ENCODE data around the gene ARHGAP44.

ARHGAP44 gene

DNA sequence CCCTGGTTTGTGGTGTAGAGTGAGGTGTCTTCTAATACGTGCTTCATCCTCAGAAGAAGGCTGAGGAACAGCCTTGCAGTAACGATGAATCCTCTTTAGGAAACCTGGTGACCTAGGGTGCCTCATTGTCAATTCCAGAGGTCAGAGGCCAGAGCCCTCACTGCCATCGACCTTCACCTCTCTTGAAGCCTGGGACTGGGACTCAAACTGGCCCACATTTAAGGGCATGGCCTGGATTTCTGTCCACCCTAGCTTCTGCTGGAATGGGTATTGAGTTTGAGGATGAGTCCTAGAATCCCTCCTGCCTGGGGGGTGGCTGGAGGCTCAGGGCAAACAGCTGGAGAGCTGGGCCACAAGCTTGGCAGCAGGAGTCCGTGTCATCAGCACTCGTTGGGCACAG is 189.9 kb downstream of the ARHGAP44 start:
- Histone ChIP-seq H3K27me3 (ENCODE audit: control insufficient read depth, insufficient read depth, low read length) (no peaks in the 10 kb centered on the region), H3K27ac (ENCODE audit: low read depth, low read length) (no peak overlapping the region), H3K9ac (ENCODE audit: low read length) (no peak overlapping the region), H3K4me3 (ENCODE audit: low read depth, low read length) (no peak overlapping the region), H3K9me3 (ENCODE audit: control insufficient read depth, insufficient read depth, low read depth, low read length) (no peaks in the 10 kb centered on the region), H3K4me1 (ENCODE audit: control insufficient read depth, insufficient read depth, low read length) (peaks cover 12% of the 10 kb centered on the region; the same call in 1 of the 2 replicates), H3K36me3 (ENCODE audit: control insufficient read depth, insufficient read depth, low read length) (no peaks in the 10 kb centered on the region; the same call in 1 of the 2 replicates)

DNA sequence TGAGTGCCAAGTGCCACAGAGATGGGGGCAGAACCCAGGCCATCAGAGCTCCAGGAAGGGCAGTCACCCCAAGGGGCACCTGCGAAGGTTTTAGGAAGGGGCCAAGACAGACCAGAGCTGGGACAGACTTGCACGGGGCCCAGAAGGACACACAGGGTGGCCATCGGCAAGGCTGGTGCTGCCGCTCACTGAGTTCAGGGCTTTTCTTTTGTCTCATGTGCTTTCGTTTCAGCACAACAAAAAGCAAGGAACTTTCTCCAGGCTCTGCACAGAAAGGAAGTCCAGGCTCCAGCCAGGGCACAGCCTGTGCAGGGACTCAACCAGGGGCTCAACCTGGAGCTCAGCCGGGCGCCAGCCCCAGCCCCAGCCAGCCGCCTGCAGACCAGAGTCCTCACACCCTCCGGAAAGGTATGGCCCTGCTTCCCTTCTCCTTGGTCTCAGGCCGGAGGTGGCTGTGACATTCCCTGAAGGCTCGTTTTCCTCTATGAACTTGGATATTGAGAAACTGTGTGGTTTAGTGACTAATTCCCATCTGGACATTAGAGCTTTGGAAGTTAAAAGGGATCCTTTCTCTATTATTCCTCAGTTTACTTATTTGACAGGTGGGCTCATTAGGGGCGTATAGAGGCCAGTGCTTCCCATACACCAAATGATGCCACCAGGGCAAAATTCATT is 190.7 kb downstream of the ARHGAP44 start:
- Histone ChIP-seq H3K4me1 (ENCODE audit: control insufficient read depth, insufficient read depth, low read length) (peaks cover 9% of the 10 kb centered on the region; the same call in 1 of the 2 replicates), H3K4me3 (ENCODE audit: low read depth, low read length) (no peak overlapping the region), H3K9me3 (ENCODE audit: control insufficient read depth, insufficient read depth, low read depth, low read length) (no peaks in the 10 kb centered on the region), H3K27ac (ENCODE audit: low read depth, low read length) (no peak overlapping the region), H3K36me3 (ENCODE audit: control insufficient read depth, insufficient read depth, low read length) (no peaks in the 10 kb centered on the region; the same call in 1 of the 2 replicates), H3K9ac (ENCODE audit: low read length) (no peak overlapping the region), H3K27me3 (ENCODE audit: control insufficient read depth, insufficient read depth, low read length) (no peaks in the 10 kb centered on the region)

DNA sequence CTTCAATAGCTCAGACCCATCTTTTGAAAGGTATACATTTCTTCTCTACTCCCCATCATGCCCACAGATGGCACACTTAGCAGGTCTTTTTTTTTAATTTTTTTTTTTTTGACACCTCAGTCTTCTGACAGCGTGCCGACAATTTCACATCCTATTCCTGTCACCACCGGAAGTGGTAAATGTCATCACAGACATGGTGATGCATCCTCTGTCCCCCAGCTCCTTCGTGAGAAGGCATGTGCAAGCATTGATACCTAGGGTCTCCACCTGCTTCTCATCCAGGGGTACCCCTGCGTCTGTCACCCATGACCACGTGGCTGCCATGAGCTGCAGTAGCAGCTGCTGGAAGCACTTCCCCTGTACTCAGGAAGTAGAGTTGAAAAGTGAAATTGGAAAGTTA is 192.9 kb downstream of the ARHGAP44 start:
- Histone ChIP-seq H3K9me3 (ENCODE audit: control insufficient read depth, insufficient read depth, low read depth, low read length) (no peaks in the 10 kb centered on the region), H3K27me3 (ENCODE audit: control insufficient read depth, insufficient read depth, low read length) (no peaks in the 10 kb centered on the region), H3K36me3 (ENCODE audit: control insufficient read depth, insufficient read depth, low read length) (no peaks in the 10 kb centered on the region; the same call in 1 of the 2 replicates), H3K27ac (ENCODE audit: low read depth, low read length) (no peak overlapping the region), H3K9ac (ENCODE audit: low read length) (no peak overlapping the region), H3K4me3 (ENCODE audit: low read depth, low read length) (no peak overlapping the region), H3K4me1 (ENCODE audit: control insufficient read depth, insufficient read depth, low read length) (peaks cover 10% of the 10 kb centered on the region)

DNA sequence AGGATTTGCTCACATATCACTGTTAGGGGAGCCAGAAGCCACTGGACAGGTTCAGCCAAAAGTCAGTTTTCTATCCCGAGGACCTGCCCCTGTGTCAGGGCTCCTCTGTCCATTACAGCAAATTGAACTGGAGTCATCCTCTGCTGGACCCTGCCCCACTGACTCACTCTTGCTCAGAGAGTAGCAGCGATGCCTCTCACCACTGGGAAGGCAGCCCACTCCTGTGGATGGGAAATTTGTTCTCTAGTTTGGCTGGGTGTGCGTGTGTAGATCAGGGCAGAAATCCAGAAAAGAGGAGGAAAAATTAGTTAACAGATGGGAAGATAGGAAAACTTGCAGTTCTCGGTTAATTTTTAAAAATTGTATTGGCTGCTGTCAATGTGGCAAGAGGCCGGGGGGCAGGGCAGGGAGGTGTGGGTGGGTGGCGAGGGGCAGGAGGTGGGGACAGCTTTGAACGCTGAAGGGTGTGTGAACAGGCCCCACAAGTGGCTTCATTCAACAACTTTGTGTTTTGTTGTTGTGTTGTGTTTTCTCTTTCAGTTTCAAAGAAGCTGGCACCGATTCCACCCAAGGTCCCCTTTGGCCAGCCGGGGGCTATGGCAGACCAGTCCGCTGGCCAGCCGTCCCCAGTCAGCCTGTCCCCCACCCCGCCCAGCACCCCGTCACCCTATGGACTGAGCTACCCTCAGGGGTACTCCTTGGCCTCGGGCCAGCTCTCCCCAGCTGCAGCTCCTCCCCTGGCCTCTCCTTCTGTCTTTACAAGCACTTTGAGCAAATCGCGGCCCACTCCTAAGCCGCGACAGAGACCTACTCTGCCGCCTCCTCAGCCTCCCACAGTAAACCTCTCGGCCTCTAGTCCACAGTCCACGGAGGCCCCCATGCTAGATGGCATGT is 194.9 kb downstream of the ARHGAP44 start:
- no peak overlapping the region for H3K4me3 ChIP-seq (ENCODE audit: low read depth, low read length)
- no peaks in the 10 kb centered on the region; the same call in 1 of the 2 replicates for H3K36me3 ChIP-seq (ENCODE audit: control insufficient read depth, insufficient read depth, low read length)
- H3K4me1 ChIP-seq (ENCODE audit: control insufficient read depth, insufficient read depth, low read length), result peaks cover 14% of the 10 kb centered on the region
- H3K9me3 ChIP-seq (ENCODE audit: control insufficient read depth, insufficient read depth, low read depth, low read length), result no peaks in the 10 kb centered on the region
- no peaks in the 10 kb centered on the region for H3K27me3 ChIP-seq (ENCODE audit: control insufficient read depth, insufficient read depth, low read length)
- H3K9ac ChIP-seq (ENCODE audit: low read length), result no peak overlapping the region
- no peak overlapping the region for H3K27ac ChIP-seq (ENCODE audit: low read depth, low read length)

DNA sequence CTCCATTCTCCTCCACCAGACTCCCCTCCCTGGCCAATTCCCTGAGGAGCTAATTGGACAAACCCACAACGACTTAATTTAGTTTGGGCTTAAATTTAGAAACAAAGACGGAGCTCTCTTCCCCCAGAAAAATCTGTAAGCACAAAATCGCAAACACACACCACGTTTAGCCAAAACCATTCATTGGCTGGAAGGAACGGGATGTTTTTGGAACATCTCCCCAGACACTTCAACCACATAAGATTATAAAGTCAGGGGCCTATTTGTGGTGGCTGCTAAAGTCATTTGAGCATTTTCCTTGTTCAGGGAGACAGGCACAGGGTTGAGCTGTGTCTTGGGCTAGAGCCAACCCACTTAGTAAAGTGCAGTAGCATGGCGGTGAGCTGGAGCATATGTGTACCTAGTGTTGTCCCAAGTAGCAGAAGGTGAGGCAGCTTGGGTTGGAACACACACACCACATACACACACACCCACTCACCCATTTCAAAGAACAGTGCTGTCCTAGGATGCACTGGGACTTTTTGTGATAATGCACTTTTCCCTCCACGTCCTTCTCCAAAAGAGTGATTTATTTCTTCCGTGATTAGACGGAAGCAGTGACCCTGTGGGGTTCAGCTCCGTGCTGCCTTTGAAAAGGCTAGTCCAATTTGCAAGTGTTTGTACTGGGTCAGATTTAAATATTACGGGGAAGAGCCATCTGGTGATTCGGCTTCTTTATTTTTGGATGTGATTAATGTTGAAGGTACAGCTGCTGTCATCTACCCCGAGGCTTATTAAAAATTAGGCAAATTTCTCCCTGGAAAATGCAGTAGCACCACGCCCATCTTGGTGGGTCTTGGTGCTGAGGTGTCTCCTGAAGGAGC is 196.4 kb downstream of the ARHGAP44 start:
- no peak overlapping the region for H3K9ac ChIP-seq (ENCODE audit: low read length)
- H3K27me3 ChIP-seq (ENCODE audit: control insufficient read depth, insufficient read depth, low read length), result no peaks in the 10 kb centered on the region
- H3K4me3 ChIP-seq (ENCODE audit: low read depth, low read length), result no peak overlapping the region
- no peak overlapping the region for H3K27ac ChIP-seq (ENCODE audit: low read depth, low read length)
- H3K36me3 ChIP-seq (ENCODE audit: control insufficient read depth, insufficient read depth, low read length), result peaks cover 10% of the 10 kb centered on the region
- H3K9me3 ChIP-seq (ENCODE audit: control insufficient read depth, insufficient read depth, low read depth, low read length), result no peaks in the 10 kb centered on the region
- H3K4me1 ChIP-seq (ENCODE audit: control insufficient read depth, insufficient read depth, low read length), result peaks cover 14% of the 10 kb centered on the region

DNA sequence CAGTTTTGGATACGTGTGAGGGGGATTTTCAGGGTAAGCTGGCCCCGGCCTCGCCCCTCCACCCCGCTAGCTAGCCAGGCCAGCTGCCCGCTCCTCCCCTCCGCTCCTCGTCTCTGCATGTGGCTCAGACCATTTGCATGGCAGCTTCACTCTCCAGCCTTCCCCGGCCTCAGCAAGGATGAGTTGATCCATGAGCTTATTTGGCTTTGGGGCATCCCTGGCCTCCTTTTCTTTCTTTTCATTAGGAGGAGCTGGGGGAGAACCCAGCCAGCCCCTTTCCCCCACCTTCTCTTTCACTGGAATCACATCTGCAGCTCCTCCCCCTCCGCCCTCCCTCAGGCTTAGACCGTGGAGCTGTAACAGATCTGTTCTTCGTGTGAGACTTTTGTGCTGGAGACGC is 197.8 kb downstream of the ARHGAP44 start:
- peaks cover 24% of the 10 kb centered on the region for H3K36me3 ChIP-seq (ENCODE audit: control insufficient read depth, insufficient read depth, low read length)
- peaks cover 14% of the 10 kb centered on the region for H3K4me1 ChIP-seq (ENCODE audit: control insufficient read depth, insufficient read depth, low read length)
- H3K27ac ChIP-seq (ENCODE audit: low read depth, low read length), result no peak overlapping the region
- no peaks in the 10 kb centered on the region for H3K27me3 ChIP-seq (ENCODE audit: control insufficient read depth, insufficient read depth, low read length)
- no peaks in the 10 kb centered on the region for H3K9me3 ChIP-seq (ENCODE audit: control insufficient read depth, insufficient read depth, low read depth, low read length)
- H3K9ac ChIP-seq (ENCODE audit: low read length), result no peak overlapping the region
- H3K4me3 ChIP-seq (ENCODE audit: low read depth, low read length), result no peak overlapping the region

DNA sequence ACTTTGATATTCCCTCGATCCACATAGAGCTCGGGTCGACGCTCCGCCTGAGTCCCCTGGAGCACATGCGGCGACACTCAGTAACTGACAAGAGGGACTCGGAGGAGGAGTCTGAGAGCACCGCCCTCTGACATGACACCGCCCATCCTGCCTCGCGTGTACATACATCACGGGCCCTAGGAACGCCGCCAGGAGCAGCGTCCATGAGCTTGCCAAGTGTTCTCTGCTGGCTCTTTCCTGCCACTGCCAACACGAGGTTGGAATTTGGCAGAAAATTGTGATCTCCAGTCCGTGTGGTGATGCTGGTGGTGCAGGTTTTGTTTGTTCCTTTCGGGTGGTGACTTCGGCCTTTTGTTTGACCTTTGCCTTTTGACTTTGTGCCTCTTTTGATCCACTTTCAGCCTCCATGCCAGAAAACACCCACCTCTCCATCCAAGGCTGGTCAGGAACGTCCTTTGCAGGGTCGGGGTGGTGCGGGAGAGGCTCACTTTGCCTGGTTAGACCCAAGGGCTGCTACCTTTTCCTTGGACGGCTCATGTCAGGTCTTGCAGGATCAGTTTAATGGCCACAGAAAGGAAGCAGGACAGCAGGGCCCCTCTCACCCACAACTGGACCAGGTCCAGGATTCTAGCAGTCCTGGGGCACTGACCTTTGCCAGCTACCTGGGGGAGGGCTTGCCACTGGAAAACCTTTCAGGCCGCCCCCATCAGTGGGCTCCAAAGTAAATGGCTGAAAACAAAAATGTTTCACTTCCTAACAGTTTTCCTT is 200.9 kb downstream of the ARHGAP44 start:
- H3K4me3 ChIP-seq (ENCODE audit: low read depth, low read length), result no peak overlapping the region
- no peak overlapping the region for H3K27ac ChIP-seq (ENCODE audit: low read depth, low read length)
- H3K9ac ChIP-seq (ENCODE audit: low read length), result no peak overlapping the region
- peaks cover 14% of the 10 kb centered on the region for H3K4me1 ChIP-seq (ENCODE audit: control insufficient read depth, insufficient read depth, low read length)
- peaks cover 55% of the 10 kb centered on the region for H3K36me3 ChIP-seq (ENCODE audit: control insufficient read depth, insufficient read depth, low read length)
- no peaks in the 10 kb centered on the region for H3K27me3 ChIP-seq (ENCODE audit: control insufficient read depth, insufficient read depth, low read length)
- H3K9me3 ChIP-seq (ENCODE audit: control insufficient read depth, insufficient read depth, low read depth, low read length), result no peaks in the 10 kb centered on the region

DNA sequence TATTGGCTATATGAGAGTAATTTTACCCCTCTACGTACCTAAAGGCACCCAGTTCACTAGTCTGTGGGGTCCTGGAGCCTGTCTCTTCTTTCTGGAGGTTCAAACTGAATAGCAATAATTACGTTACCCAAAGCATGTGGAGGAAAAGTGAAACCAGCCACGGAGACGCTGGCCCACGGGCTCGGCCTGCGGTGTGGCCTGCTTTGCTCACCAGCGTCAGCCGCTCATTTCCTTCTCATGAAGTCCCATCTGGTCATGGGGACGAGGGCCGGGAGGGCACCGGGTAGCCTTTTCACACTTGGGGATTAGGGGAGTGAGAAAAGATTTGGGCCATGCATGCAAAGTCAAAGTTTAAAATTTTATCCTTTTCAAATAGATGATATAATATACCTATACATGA is 201.6 kb downstream of the ARHGAP44 start:
- no peaks in the 10 kb centered on the region for H3K9me3 ChIP-seq (ENCODE audit: control insufficient read depth, insufficient read depth, low read depth, low read length)
- H3K9ac ChIP-seq (ENCODE audit: low read length), result no peak overlapping the region
- H3K27ac ChIP-seq (ENCODE audit: low read depth, low read length), result no peak overlapping the region
- H3K27me3 ChIP-seq (ENCODE audit: control insufficient read depth, insufficient read depth, low read length), result no peaks in the 10 kb centered on the region
- no peak overlapping the region for H3K4me3 ChIP-seq (ENCODE audit: low read depth, low read length)
- H3K4me1 ChIP-seq (ENCODE audit: control insufficient read depth, insufficient read depth, low read length), result peaks cover 14% of the 10 kb centered on the region
- peaks cover 62% of the 10 kb centered on the region for H3K36me3 ChIP-seq (ENCODE audit: control insufficient read depth, insufficient read depth, low read length)

DNA sequence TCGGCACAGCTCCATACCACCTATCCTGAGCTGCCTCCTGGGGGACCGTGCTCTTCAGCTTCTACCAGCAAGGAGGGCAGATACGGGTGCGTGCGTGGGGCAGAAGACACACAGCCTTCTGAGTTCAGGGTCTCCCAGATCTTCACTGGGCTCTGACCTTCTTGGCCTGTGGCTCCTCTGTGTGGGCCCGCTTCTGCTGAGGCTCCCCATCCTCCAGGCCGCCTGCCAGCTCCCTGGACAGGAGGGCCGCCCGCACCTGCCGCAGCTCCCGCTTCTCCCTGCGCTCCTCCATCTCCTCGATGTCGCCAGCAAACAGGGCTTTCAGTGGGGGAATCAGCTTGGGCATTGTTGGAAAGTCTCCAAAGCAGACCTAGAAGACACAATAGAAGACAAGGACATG is 203.4 kb downstream of the ARHGAP44 start:
- Histone ChIP-seq H3K4me1 (ENCODE audit: control insufficient read depth, insufficient read depth, low read length) (0 out of 2 replicates have a peak, but pooled peaks cover 3% of the 10 kb centered on the region), H3K9ac (ENCODE audit: low read length) (no peak overlapping the region), H3K27me3 (ENCODE audit: control insufficient read depth, insufficient read depth, low read length) (no peaks in the 10 kb centered on the region), H3K36me3 (ENCODE audit: control insufficient read depth, insufficient read depth, low read length) (peaks cover 80% of the 10 kb centered on the region), H3K4me3 (ENCODE audit: low read depth, low read length) (no peak overlapping the region), H3K9me3 (ENCODE audit: control insufficient read depth, insufficient read depth, low read depth, low read length) (no peaks in the 10 kb centered on the region), H3K27ac (ENCODE audit: low read depth, low read length) (no peak overlapping the region)

DNA sequence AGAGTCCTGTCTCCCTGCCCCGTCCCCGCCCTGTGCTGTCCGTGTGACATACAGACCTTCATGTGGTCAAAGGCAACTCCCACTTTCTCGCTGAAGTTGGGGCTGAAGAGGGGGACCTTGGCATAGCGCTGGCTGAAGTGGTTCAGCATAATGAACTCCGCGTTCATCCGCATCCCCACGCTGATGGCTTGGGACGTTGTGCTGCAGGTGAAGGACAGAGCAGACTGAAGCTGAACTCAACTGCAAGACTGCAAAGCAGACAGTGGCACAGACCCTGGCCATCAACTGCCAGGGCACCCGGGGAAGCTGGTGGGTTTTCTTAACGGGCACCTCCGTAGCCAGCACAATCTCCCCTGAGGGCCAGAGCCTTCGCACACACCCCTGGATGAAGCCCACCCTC is 204.3 kb downstream of the ARHGAP44 start:
- Histone ChIP-seq H3K9me3 (ENCODE audit: control insufficient read depth, insufficient read depth, low read depth, low read length) (no peaks in the 10 kb centered on the region), H3K27me3 (ENCODE audit: control insufficient read depth, insufficient read depth, low read length) (no peaks in the 10 kb centered on the region), H3K36me3 (ENCODE audit: control insufficient read depth, insufficient read depth, low read length) (peaks cover 89% of the 10 kb centered on the region), H3K4me3 (ENCODE audit: low read depth, low read length) (no peak overlapping the region), H3K27ac (ENCODE audit: low read depth, low read length) (no peak overlapping the region), H3K9ac (ENCODE audit: low read length) (no peak overlapping the region), H3K4me1 (ENCODE audit: control insufficient read depth, insufficient read depth, low read length) (no peaks in the 10 kb centered on the region)

All from HUES6 (cell line).